ENCODE results near the gene HTRA1.

HTRA1 gene

GRCh38 chr10:122475591-122476332, 14.4 kb downstream of the HTRA1 start:
- H3K4me3 ChIP-seq (ENCODE audit: insufficient read depth, low read length, poor library complexity, severe bottlenecking), result no peak overlapping the region
- no peak overlapping the region for H2AFZ ChIP-seq (ENCODE audit: low read depth, low read length, severe bottlenecking)
- H3K79me2 ChIP-seq (ENCODE audit: insufficient read depth, low read length), result no peaks in the 10 kb centered on the region
- no peaks in the 10 kb centered on the region for H4K20me1 ChIP-seq (ENCODE audit: low read depth, low read length)
- H3K27me3 ChIP-seq (ENCODE audit: low read length), result no peaks in the 10 kb centered on the region
- TF ChIP-seq, protein P1, sequence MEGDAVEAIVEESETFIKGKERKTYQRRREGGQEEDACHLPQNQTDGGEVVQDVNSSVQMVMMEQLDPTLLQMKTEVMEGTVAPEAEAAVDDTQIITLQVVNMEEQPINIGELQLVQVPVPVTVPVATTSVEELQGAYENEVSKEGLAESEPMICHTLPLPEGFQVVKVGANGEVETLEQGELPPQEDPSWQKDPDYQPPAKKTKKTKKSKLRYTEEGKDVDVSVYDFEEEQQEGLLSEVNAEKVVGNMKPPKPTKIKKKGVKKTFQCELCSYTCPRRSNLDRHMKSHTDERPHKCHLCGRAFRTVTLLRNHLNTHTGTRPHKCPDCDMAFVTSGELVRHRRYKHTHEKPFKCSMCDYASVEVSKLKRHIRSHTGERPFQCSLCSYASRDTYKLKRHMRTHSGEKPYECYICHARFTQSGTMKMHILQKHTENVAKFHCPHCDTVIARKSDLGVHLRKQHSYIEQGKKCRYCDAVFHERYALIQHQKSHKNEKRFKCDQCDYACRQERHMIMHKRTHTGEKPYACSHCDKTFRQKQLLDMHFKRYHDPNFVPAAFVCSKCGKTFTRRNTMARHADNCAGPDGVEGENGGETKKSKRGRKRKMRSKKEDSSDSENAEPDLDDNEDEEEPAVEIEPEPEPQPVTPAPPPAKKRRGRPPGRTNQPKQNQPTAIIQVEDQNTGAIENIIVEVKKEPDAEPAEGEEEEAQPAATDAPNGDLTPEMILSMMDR (IDR thresholded peaks at IDR 0.05; ENCODE audit: insufficient read depth, low read length, poor library complexity, severe bottlenecking), result no peak
- no peak for TF ChIP-seq EZH2phosphoT487 (conservative IDR thresholded peaks at IDR 0.05; ENCODE audit: low read length)
- H3K27ac ChIP-seq (ENCODE audit: low read depth, low read length), result no peak overlapping the region
- no peak overlapping the region for H3K9ac ChIP-seq (ENCODE audit: low read length)
- no peaks in the 10 kb centered on the region for H3F3A ChIP-seq (ENCODE audit: insufficient read depth)
- H3K36me3 ChIP-seq (ENCODE audit: low read length), result no peaks in the 10 kb centered on the region
- no peak overlapping the region for H3K4me2 ChIP-seq (ENCODE audit: low read depth, low read length, poor library complexity, severe bottlenecking)
- no peaks in the 10 kb centered on the region for H3K9me2 ChIP-seq (replicated peaks; ENCODE audit: insufficient read depth, low read length)
- no peaks in the 10 kb centered on the region for H3K9me3 ChIP-seq (ENCODE audit: insufficient read depth, low read length)

- Histone ChIP-seq H3F3A (ENCODE audit: insufficient read depth) (no peaks in the 10 kb centered on the region), H3K4me3 (ENCODE audit: insufficient read depth, low read length, poor library complexity, severe bottlenecking) (no peak overlapping the region), H3K36me3 (ENCODE audit: low read length) (no peaks in the 10 kb centered on the region), H2AFZ (ENCODE audit: low read depth, low read length, severe bottlenecking) (no peak overlapping the region), H3K79me2 (ENCODE audit: insufficient read depth, low read length) (no peaks in the 10 kb centered on the region), H3K4me2 (ENCODE audit: low read depth, low read length, poor library complexity, severe bottlenecking) (no peak overlapping the region), H3K9me3 (ENCODE audit: insufficient read depth, low read length) (no peaks in the 10 kb centered on the region), H3K9me2 (replicated peaks; ENCODE audit: insufficient read depth, low read length) (no peaks in the 10 kb centered on the region), H4K20me1 (ENCODE audit: low read depth, low read length) (no peaks in the 10 kb centered on the region), H3K27ac (ENCODE audit: low read depth, low read length) (no peak overlapping the region), H3K27me3 (ENCODE audit: low read length) (no peaks in the 10 kb centered on the region), H3K9ac (ENCODE audit: low read length) (no peak overlapping the region)
- TF ChIP-seq, protein P1 (IDR thresholded peaks at IDR 0.05; ENCODE audit: insufficient read depth, low read length, poor library complexity, severe bottlenecking), result no peak
- TF ChIP-seq EZH2phosphoT487 (conservative IDR thresholded peaks at IDR 0.05; ENCODE audit: low read length), result no peak
Measured at GRCh38 chr10:122476333-122476695, 15.0 kb downstream of the HTRA1 start.

- H3K79me2 ChIP-seq (ENCODE audit: insufficient read depth, low read length), result no peaks in the 10 kb centered on the region
- no peak overlapping the region for H3K4me2 ChIP-seq (ENCODE audit: low read depth, low read length, poor library complexity, severe bottlenecking)
- TF ChIP-seq EZH2phosphoT487 (conservative IDR thresholded peaks at IDR 0.05; ENCODE audit: low read length), result no peak
- TF ChIP-seq, protein P1 (IDR thresholded peaks at IDR 0.05; ENCODE audit: insufficient read depth, low read length, poor library complexity, severe bottlenecking), result no peak
Measured at GRCh38 chr10:122477436-122477835, 16.1 kb downstream of the HTRA1 start.

More at GRCh38 chr10:122477436-122477835, 16.1 kb downstream of the HTRA1 start:
- Histone ChIP-seq H3K36me3 (ENCODE audit: low read length) (no peaks in the 10 kb centered on the region), H3K4me3 (ENCODE audit: insufficient read depth, low read length, poor library complexity, severe bottlenecking) (no peak overlapping the region), H3K9ac (ENCODE audit: low read length) (no peak overlapping the region), H3K9me3 (ENCODE audit: insufficient read depth, low read length) (no peaks in the 10 kb centered on the region), H3F3A (ENCODE audit: insufficient read depth) (no peaks in the 10 kb centered on the region), H3K27me3 (ENCODE audit: low read length) (no peaks in the 10 kb centered on the region), H3K9me2 (replicated peaks; ENCODE audit: insufficient read depth, low read length) (no peaks in the 10 kb centered on the region), H4K20me1 (ENCODE audit: low read depth, low read length) (no peaks in the 10 kb centered on the region), H3K27ac (ENCODE audit: low read depth, low read length) (no peak overlapping the region), H2AFZ (ENCODE audit: low read depth, low read length, severe bottlenecking) (no peak overlapping the region)

Measured in SU-DHL-6 (cell line).